T-cell (primary cell): ENCODE results near the gene MAP7D2. TPM values are rescaled to one million over a fixed set of nuclear protein-coding genes. Genes with fewer than 3 reads are reported as not detected.

ENCODE experiments used
- ATAC-seq, 4 experiments: fragments of 200-7000 bp in 3 of 4; fragments of 150-1000 bp in 1 of 4; cut with Tn5 transposase; replicated peaks in 1 of 4; 1 replicate in 3 of 4; 2 replicates in 1 of 4; pipeline ENCODE4 v1.10.0; 2021; ENCODE audit warnings: moderate library complexity in 3 of 4, mild to moderate bottlenecking in 2 of 4, moderate number of reproducible peaks in 1 of 4
- CTCF ChIA-PET, 2 donors: fragments of 300-600 bp; sonication (Branson Sonifier 250); formaldehyde crosslinking; loops; one replicate each; lab custom pipeline; 2022; ENCODE audit warnings: antibody characterized with exemption in 2 of 2; lab: Charles Lee
- POLR2A ChIA-PET, 2 donors: fragments of 300-600 bp; sonication (Branson Sonifier 250); formaldehyde crosslinking; loops; one replicate each; lab custom pipeline; 2022; ENCODE audit warnings: antibody characterized with exemption in 2 of 2; lab: Charles Lee
- DNase-seq, 35 experiments: peaks; one replicate each; pipeline versions ENCODE4 v3.0.0 to v3.0.0-alpha.2; 2013 to 2023
- H3K27ac ChIP-seq: one replicate; pipeline ENCODE4 v1.5.1; 2013; ENCODE audit warnings: low read length
- H3K27me3 ChIP-seq, 2 experiments: replicated peaks in 1 of 2; 1 replicate in 1 of 2; 2 replicates in 1 of 2; pipeline versions ENCODE4 v1.6.1 to v1.7.0; 2013; ENCODE audit warnings: low read length in 1 of 2, mixed read lengths in 1 of 2; ENCODE audit not compliant: control insufficient read depth in 2 of 2, insufficient read depth in 2 of 2; ENCODE audit errors: extremely low read depth in 1 of 2
- H3K36me3 ChIP-seq, 2 donors: 1 replicate in 1 of 2; 2 replicates in 1 of 2; pipeline versions ENCODE4 v1.6.1 to v1.7.0; 2013; ENCODE audit warnings: low read length in 1 of 2; ENCODE audit not compliant: control insufficient read depth in 2 of 2, insufficient read depth in 1 of 2; ENCODE audit errors: extremely low read depth in 1 of 2
- H3K4me1 ChIP-seq, 2 experiments: 1 replicate in 1 of 2; 2 replicates in 1 of 2; pipeline versions ENCODE4 v1.6.1 to v1.7.0; 2013; ENCODE audit warnings: low read length in 2 of 2, mixed read lengths in 1 of 2; ENCODE audit not compliant: insufficient read depth in 2 of 2, control insufficient read depth in 1 of 2; ENCODE audit errors: extremely low read depth in 1 of 2
- H3K4me3 ChIP-seq, 2 donors: 1 replicate in 1 of 2; 2 replicates in 1 of 2; pipeline versions ENCODE4 v1.5.1 to v1.7.0; 2013; ENCODE audit warnings: mild to moderate bottlenecking in 2 of 2, low read length in 1 of 2, moderate library complexity in 1 of 2; ENCODE audit not compliant: control insufficient read depth in 1 of 2; ENCODE audit errors: extremely low read depth in 1 of 2
- H3K9me3 ChIP-seq: 2 replicates; pipeline ENCODE4 v1.7.0; 2013
- H3K27ac Mint-ChIP-seq, 2 donors: one replicate each; pipeline ENCODE4 v1.8.0; 2020 to 2021; ENCODE audit warnings: mild to moderate bottlenecking in 2 of 2, mixed read lengths in 2 of 2
- H3K27me3 Mint-ChIP-seq, 2 donors: one replicate each; pipeline ENCODE4 v1.8.0; 2021 to 2022; ENCODE audit warnings: mixed read lengths in 2 of 2
- H3K36me3 Mint-ChIP-seq: one replicate; pipeline ENCODE4 v1.8.0; 2021; ENCODE audit warnings: mixed read lengths
- H3K4me1 Mint-ChIP-seq, 3 donors: one replicate each; pipeline ENCODE4 v1.8.0; 2020 to 2022; ENCODE audit warnings: mixed read lengths in 3 of 3, mild to moderate bottlenecking in 1 of 3
- H3K4me3 Mint-ChIP-seq, 3 donors: one replicate each; pipeline ENCODE4 v1.8.0; 2020 to 2022; ENCODE audit warnings: mild to moderate bottlenecking in 3 of 3, mixed read lengths in 3 of 3, moderate library complexity in 3 of 3
- H3K9me3 Mint-ChIP-seq, 3 donors: one replicate each; pipeline ENCODE4 v1.8.0; 2020 to 2022; ENCODE audit warnings: mixed read lengths in 3 of 3
- WGBS: methylation state at CpG from one replicate; pipeline ENCODE4 v1.1.5; 2013; ENCODE audit warnings: missing lambda C conversion rate; ENCODE audit not compliant: insufficient coverage; 5-methylcytosine and 5-hydroxymethylcytosine counted together
- total RNA-seq, 35 experiments: library from RNA in 6 of 35; stranded (reverse) in 6 of 35; fragments of 120-200 nt in 1 of 35; gene quantifications; one replicate each; pipeline versions ENCODE4 v1.2.1 to v1.2.4 and lab custom pipeline; 2013 to 2026

The MAP7D2 gene
- total RNA-seq, 5 donors from 2014 or later (not counting 1 experiment from before 2014, with no cell fraction given), result 0.13 to 0.83 (median 0.65) TPM; not detected in 1

- Histone ChIP-seq H3K27me3 (no peaks in the 10 kb centered on the region), H3K27ac (no peak overlapping the region), H3K9me3 (no peaks in the 10 kb centered on the region), H3K36me3 (no peaks in the 10 kb centered on the region), H3K4me1 (no peaks in the 10 kb centered on the region), H3K4me3 (no peak overlapping the region)
- no peak for DNase-seq
- Mint-ChIP-seq H3K36me3 (peaks cover 8% of the 10 kb centered on the region), H3K9me3 (peaks cover 11 to 21% (median 15%) of the 10 kb centered on the region in 3 donors), H3K4me3 (no peak overlapping the region), H3K4me1 (no peaks in the 10 kb centered on the region), H3K27ac (no peak overlapping the region), H3K27me3 (peaks cover 1 to 9% of the 10 kb centered on the region in 2 donors)
- ATAC-seq, result no peak
- ChIA-PET CTCF (no interaction called here), POLR2A (no interaction called here)
- 95% methylated on average over 2 of the region's 6 CpGs for WGBS
Observed at GRCh38 chrX:20019672-20020365, 96.9 kb downstream of the MAP7D2 start.

- peaks cover 5% of the 10 kb centered on the region for H3K36me3 Mint-ChIP-seq
- H3K27me3 ChIP-seq, result no peaks in the 10 kb centered on the region
- DNase-seq (no peak), ATAC-seq (no peak)
- H3K36me3 ChIP-seq, result no peaks in the 10 kb centered on the region
- H3K9me3 Mint-ChIP-seq, result peaks cover 11 to 21% (median 15%) of the 10 kb centered on the region in 3 donors
- CTCF ChIA-PET, result no interaction called here
- no peaks in the 10 kb centered on the region for H3K4me1 ChIP-seq
- no peak overlapping the region for H3K27ac ChIP-seq
- H3K4me1 Mint-ChIP-seq, result no peaks in the 10 kb centered on the region
- H3K4me3 Mint-ChIP-seq, result no peak overlapping the region
- no CpG with 5 or more reads among the region's 2 CpGs for WGBS
- no peak overlapping the region for H3K27ac Mint-ChIP-seq
- peaks cover 3% of the 10 kb centered on the region in 2 donors for H3K27me3 Mint-ChIP-seq
- no peaks in the 10 kb centered on the region for H3K9me3 ChIP-seq
- POLR2A ChIA-PET, result no interaction called here
- H3K4me3 ChIP-seq, result no peak overlapping the region
Observed at GRCh38 chrX:20016616-20016945, 100.1 kb downstream of the MAP7D2 start.

DNA sequence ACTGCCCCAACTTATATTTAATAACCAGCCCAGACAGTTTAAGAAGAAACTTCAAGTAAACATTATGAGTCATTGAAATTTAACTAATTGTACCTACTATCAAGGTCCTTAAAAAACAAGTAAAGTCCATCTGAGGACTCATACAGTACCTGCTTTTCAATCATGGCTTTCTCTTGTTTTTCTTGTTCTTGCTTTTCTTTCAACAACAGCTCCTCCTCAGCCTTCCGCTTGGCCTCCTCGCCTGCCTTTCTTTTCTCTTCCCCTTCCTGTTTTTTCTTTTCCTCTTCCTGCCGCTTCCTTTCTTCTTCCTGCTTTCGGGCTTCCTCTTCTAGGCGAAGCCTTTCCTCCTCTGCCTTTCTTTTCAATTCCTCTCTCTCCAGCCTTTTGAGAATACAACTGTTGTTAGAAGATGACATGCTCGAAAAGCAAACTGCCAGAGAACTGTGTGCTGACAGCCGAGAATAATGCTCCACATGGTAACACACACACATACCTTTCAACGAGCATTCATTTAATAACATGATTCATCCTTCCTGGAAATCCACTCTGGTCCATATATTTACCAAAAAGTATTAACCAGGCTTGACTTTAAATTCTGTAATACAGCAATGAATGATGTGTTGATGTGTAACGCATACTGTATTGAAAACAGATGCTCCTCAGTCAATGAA lies 100.6 kb downstream of the MAP7D2 start:
- ATAC-seq (no peak), DNase-seq (no peak)
- Histone ChIP-seq H3K27me3 (no peaks in the 10 kb centered on the region), H3K36me3 (no peaks in the 10 kb centered on the region), H3K27ac (no peak overlapping the region), H3K9me3 (no peaks in the 10 kb centered on the region), H3K4me3 (no peak overlapping the region), H3K4me1 (no peaks in the 10 kb centered on the region)
- H3K4me1 Mint-ChIP-seq, result no peaks in the 10 kb centered on the region
- H3K9me3 Mint-ChIP-seq, result peaks cover 11 to 21% (median 15%) of the 10 kb centered on the region in 3 donors
- POLR2A ChIA-PET, result no interaction called here
- no CpG with 5 or more reads among the region's 9 CpGs for WGBS
- H3K36me3 Mint-ChIP-seq, result peaks cover 5% of the 10 kb centered on the region
- no peak overlapping the region for H3K4me3 Mint-ChIP-seq
- CTCF ChIA-PET, result no interaction called here
- peaks cover 3% of the 10 kb centered on the region in 2 donors for H3K27me3 Mint-ChIP-seq
- no peak overlapping the region for H3K27ac Mint-ChIP-seq

- ChIA-PET POLR2A (no interaction called here), CTCF (no interaction called here)
- Histone ChIP-seq H3K4me3 (no peak overlapping the region), H3K4me1 (no peaks in the 10 kb centered on the region), H3K27ac (no peak overlapping the region), H3K36me3 (no peaks in the 10 kb centered on the region), H3K9me3 (no peaks in the 10 kb centered on the region), H3K27me3 (no peaks in the 10 kb centered on the region)
- DNase-seq (no peak), ATAC-seq (no peak)
- no CpG with 5 or more reads among the region's 1 CpG for WGBS
- Mint-ChIP-seq H3K27ac (no peak overlapping the region), H3K36me3 (peaks cover 5% of the 10 kb centered on the region), H3K27me3 (peaks cover 3% of the 10 kb centered on the region in 2 donors), H3K4me1 (no peaks in the 10 kb centered on the region), H3K4me3 (no peak overlapping the region), H3K9me3 (peaks cover 11 to 21% (median 15%) of the 10 kb centered on the region in 3 donors)
Observed at GRCh38 chrX:20015422-20015821, 101.3 kb downstream of the MAP7D2 start.

- DNase-seq, result no peak
- Mint-ChIP-seq H3K27ac (no peak overlapping the region), H3K36me3 (peaks cover 5% of the 10 kb centered on the region), H3K4me1 (peaks cover 0 to 2% (median 1%) of the 10 kb centered on the region in 3 donors), H3K27me3 (peaks cover 0 to 2% of the 10 kb centered on the region in 2 donors), H3K4me3 (no peak overlapping the region), H3K9me3 (peaks cover 8 to 18% (median 12%) of the 10 kb centered on the region in 3 donors)
- Histone ChIP-seq H3K9me3 (no peaks in the 10 kb centered on the region), H3K4me3 (no peak overlapping the region), H3K4me1 (no peaks in the 10 kb centered on the region), H3K27me3 (no peaks in the 10 kb centered on the region), H3K27ac (no peak overlapping the region), H3K36me3 (no peaks in the 10 kb centered on the region)
- no CpG with 5 or more reads among the region's 4 CpGs for WGBS
- ChIA-PET CTCF (no interaction called here), POLR2A (no interaction called here)
- ATAC-seq, result no peak
Observed at GRCh38 chrX:20011608-20012007, 105.1 kb downstream of the MAP7D2 start.

GRCh38 chrX:20007962-20008622 lies 108.6 kb downstream of the MAP7D2 start:
- no peaks in the 10 kb centered on the region for H3K9me3 Mint-ChIP-seq
- H3K27me3 ChIP-seq, result no peaks in the 10 kb centered on the region
- no peaks in the 10 kb centered on the region for H3K36me3 Mint-ChIP-seq
- no peak overlapping the region for H3K27ac ChIP-seq
- no peaks in the 10 kb centered on the region for H3K36me3 ChIP-seq
- H3K27me3 Mint-ChIP-seq, result no peaks in the 10 kb centered on the region
- ATAC-seq (no peak), DNase-seq (no peak)
- H3K4me1 ChIP-seq, result no peaks in the 10 kb centered on the region
- no peak overlapping the region for H3K27ac Mint-ChIP-seq
- POLR2A ChIA-PET, result interaction anchor here in 1 of 2 donors (0.6 to 0.7 kb wide), 2 partner anchors 296 to 1257 kb away, joined by 3 to 4 read pairs; no protein-coding TSS in a partner anchor
- no peaks in the 10 kb centered on the region for H3K9me3 ChIP-seq
- 75% methylated on average over 3 of the region's 7 CpGs for WGBS
- CTCF ChIA-PET, result interaction anchor here in 1 of 2 donors (0.6 kb wide), 1 partner anchor 76 kb away, joined by 8 read pairs; no protein-coding TSS in a partner anchor
- H3K4me3 ChIP-seq, result no peak overlapping the region
- peaks cover 0 to 2% (median 1%) of the 10 kb centered on the region in 3 donors for H3K4me1 Mint-ChIP-seq
- H3K4me3 Mint-ChIP-seq, result no peak overlapping the region
